HG03521 (cell line): ENCODE results near the gene APOL2.

ENCODE experiments used
- ATAC-seq: cut with Tn5 transposase; IDR thresholded peaks from one replicate; pipeline ENCODE4 v1.9.1; 2021; ENCODE audit warnings: mild to moderate bottlenecking, moderate library complexity; ENCODE audit not compliant: unreplicated experiment

APOL2 gene

DNA sequence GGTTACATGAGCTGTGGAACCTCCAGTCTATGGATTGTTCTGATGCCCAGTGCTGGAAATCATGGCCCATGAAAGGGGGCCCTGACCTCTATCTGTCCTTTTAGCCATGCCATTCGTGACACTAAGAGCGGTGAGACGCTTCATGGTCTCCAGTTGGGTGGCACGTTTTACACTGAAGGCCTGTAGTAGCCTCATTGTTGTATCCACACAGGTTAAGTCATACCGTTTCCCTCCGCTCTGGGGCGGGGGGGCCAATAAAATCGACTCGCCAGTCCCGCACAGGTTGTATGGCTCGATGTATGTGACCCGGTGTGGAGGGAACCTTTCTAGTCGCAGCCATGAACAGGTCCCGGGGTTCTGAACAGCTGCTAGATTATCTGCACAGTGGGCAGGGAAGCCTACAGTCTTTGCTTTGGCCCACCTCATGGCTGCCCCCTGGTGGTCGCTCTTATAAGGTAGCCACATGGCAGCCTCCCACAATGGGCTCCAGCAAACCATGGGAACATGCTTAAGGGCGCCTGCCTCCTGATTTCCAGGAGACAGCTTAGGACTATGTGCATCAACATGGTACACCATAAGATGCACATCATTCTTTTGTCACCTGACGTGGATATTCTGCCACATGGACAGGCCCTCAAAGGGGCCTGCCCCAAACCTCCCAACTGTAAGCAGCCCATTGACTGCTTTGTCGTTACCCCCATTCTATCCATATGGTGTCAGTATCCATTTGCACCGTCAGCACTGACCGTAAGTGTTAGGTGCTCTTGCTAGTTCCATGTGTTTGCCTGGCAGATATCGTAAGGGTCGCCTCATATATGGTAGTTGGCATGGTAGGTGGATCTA is 59.1 kb downstream of the APOL2 start:
- ATAC-seq, result no peak

- no peak for ATAC-seq
Measured at GRCh38 chr22:36177160-36177559, 62.2 kb downstream of the APOL2 start.
